EL (cell line): ENCODE measurements around the gene GMDS.

ENCODE experiments used
- DNase-seq: peaks from one replicate; pipeline ENCODE4 v3.0.0-alpha.2; 2016

Gene GMDS

GRCh38 chr6:1972962-1973361 lies 272.4 kb downstream of the GMDS start:
- DNase-seq = no peak

GRCh38 chr6:1971612-1972011 lies 273.8 kb downstream of the GMDS start:
- DNase-seq = no peak

- DNase-seq = no peak
These were observed 275.2 kb downstream of the GMDS start for GRCh38 chr6:1970151-1970561.

- DNase-seq = no peak
These were observed 278.7 kb downstream of the GMDS start for GRCh38 chr6:1966713-1967112.

- no peak for DNase-seq
These were observed 279.7 kb downstream of the GMDS start for GRCh38 chr6:1965596-1966224.

GRCh38 chr6:1963596-1963995 lies 281.8 kb downstream of the GMDS start:
- DNase-seq = no peak

- DNase-seq = peak; percentile 7
These were observed 283.2 kb downstream of the GMDS start for GRCh38 chr6:1962201-1962600.

- no peak for DNase-seq
These were observed 284.8 kb downstream of the GMDS start for GRCh38 chr6:1960486-1961142.

- DNase-seq = no peak
These were observed 287.1 kb downstream of the GMDS start for GRCh38 chr6:1958257-1958656.

- DNase-seq = no peak
These were observed 287.7 kb downstream of the GMDS start for GRCh38 chr6:1957746-1958145.

- DNase-seq = peak; percentile 97
These were observed 292.6 kb downstream of the GMDS start for GRCh38 chr6:1952740-1953360.

GRCh38 chr6:1950631-1951030 lies 294.8 kb downstream of the GMDS start:
- no peak for DNase-seq

- no peak for DNase-seq
These were observed 295.9 kb downstream of the GMDS start for GRCh38 chr6:1949538-1949937.

- DNase-seq = no peak
These were observed 297.5 kb downstream of the GMDS start for GRCh38 chr6:1947922-1948321.

GRCh38 chr6:1946583-1946982 lies 298.8 kb downstream of the GMDS start:
- DNase-seq = no peak

GRCh38 chr6:1945235-1945832 lies 300.1 kb downstream of the GMDS start:
- DNase-seq = no peak

GRCh38 chr6:1942834-1943233 lies 302.6 kb downstream of the GMDS start:
- no peak for DNase-seq

GRCh38 chr6:1941534-1941933 lies 303.9 kb downstream of the GMDS start:
- no peak for DNase-seq

GRCh38 chr6:1940381-1940780 lies 305.0 kb downstream of the GMDS start:
- no peak for DNase-seq

- DNase-seq = no peak
These were observed 312.1 kb downstream of the GMDS start for GRCh38 chr6:1933292-1933691.

- no peak for DNase-seq
These were observed 313.6 kb downstream of the GMDS start for GRCh38 chr6:1931817-1932216.

- peak; percentile 13 for DNase-seq
These were observed 315.0 kb downstream of the GMDS start for GRCh38 chr6:1930356-1930755.

GRCh38 chr6:1929931-1930330 lies 315.5 kb downstream of the GMDS start:
- no peak for DNase-seq
